Measurements from ENCODE around the gene CTBP2. TPM values are rescaled to one million over a fixed set of nuclear protein-coding genes. Genes with fewer than 3 reads are reported as not detected.

Gene CTBP2
- total and polyA plus RNA-seq, 4 donors = 3.4 to 59.2 (median 5.5) TPM

DNA sequence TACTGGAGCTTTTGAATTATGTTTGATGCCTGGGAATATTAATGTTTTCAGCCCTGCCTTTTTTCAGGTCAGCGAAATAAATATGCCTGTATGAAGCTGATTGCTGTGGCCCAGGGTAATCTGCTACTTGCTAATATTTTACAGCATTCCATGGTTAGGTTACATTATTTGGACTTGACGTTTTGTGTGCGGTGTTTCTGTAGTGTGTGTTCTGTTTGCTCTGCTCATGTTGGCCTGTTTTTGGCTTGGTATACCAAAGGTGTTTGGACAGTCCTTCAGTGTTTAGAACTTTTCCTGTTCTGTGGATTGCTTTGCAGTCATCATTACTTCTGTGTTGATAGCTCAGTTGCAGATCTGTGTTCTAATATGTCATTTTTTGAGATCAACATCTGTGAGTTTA lies 206.9 kb downstream of the CTBP2 start:
- H3K27ac ChIP-seq (ENCODE audit: low read depth in 1 of 2, low read length in 2 of 2) = peak overlapping the region; percentile 75
- no peak for DNase-seq (ENCODE audit: low spot score)
- 50% methylated on average over 3 of the region's 3 CpGs for WGBS

More for the DNA sequence above, 206.9 kb downstream of the CTBP2 start:
- Histone ChIP-seq H3K4me3 (ENCODE audit: low read depth in 1 of 3, low read length in 3 of 3) (no peak overlapping the region), H3K9me3 (ENCODE audit: control insufficient read depth in 4 of 4, low read length in 3 of 4) (no peaks in the 10 kb centered on the region), H3K36me3 (ENCODE audit: control insufficient read depth in 4 of 4, insufficient read depth in 3 of 4, low read depth in 1 of 4, low read length in 3 of 4) (peaks cover 0 to 4% (median 0%) of the 10 kb centered on the region in 4 donors), H3K4me1 (ENCODE audit: control insufficient read depth in 4 of 4, insufficient read depth in 4 of 4, low read length in 3 of 4) (peaks cover 9 to 38% (median 27%) of the 10 kb centered on the region in 4 donors), H3K9ac (ENCODE audit: low read depth in 1 of 2, low read length in 2 of 2) (peak overlapping the region in 1 of 2 donors; percentile 72), H3K27me3 (ENCODE audit: control insufficient read depth in 4 of 4, insufficient read depth in 4 of 4, low read length in 3 of 4) (no peaks in the 10 kb centered on the region)
- TF ChIP-seq, protein P1, sequence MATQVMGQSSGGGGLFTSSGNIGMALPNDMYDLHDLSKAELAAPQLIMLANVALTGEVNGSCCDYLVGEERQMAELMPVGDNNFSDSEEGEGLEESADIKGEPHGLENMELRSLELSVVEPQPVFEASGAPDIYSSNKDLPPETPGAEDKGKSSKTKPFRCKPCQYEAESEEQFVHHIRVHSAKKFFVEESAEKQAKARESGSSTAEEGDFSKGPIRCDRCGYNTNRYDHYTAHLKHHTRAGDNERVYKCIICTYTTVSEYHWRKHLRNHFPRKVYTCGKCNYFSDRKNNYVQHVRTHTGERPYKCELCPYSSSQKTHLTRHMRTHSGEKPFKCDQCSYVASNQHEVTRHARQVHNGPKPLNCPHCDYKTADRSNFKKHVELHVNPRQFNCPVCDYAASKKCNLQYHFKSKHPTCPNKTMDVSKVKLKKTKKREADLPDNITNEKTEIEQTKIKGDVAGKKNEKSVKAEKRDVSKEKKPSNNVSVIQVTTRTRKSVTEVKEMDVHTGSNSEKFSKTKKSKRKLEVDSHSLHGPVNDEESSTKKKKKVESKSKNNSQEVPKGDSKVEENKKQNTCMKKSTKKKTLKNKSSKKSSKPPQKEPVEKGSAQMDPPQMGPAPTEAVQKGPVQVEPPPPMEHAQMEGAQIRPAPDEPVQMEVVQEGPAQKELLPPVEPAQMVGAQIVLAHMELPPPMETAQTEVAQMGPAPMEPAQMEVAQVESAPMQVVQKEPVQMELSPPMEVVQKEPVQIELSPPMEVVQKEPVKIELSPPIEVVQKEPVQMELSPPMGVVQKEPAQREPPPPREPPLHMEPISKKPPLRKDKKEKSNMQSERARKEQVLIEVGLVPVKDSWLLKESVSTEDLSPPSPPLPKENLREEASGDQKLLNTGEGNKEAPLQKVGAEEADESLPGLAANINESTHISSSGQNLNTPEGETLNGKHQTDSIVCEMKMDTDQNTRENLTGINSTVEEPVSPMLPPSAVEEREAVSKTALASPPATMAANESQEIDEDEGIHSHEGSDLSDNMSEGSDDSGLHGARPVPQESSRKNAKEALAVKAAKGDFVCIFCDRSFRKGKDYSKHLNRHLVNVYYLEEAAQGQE (IDR thresholded peaks at IDR 0.05) = peak; percentile 47
- TF ChIP-seq RAD21 (IDR thresholded peaks at IDR 0.05) (peak in 1 of 2 donors; percentile 57), CTCF (IDR thresholded peaks at IDR 0.05; ENCODE audit: low read depth, low read length, missing input control) (no peak), YY1 (IDR thresholded peaks at IDR 0.05) (no peak), NR2F2 (IDR thresholded peaks at IDR 0.05) (no peak), TAF1 (conservative IDR thresholded peaks at IDR 0.05) (no peak), GABPA (IDR thresholded peaks at IDR 0.05 in 1 of 2, conservative IDR thresholded peaks at IDR 0.05 in 1 of 2) (no peak), MAX (IDR thresholded peaks at IDR 0.05) (no peak), FOXA2 (IDR thresholded peaks at IDR 0.05) (peak; percentile 21), HNF4A (conservative IDR thresholded peaks at IDR 0.05) (peak; percentile 65 to 70), FOXA1 (IDR thresholded peaks at IDR 0.05) (peak; percentile 27), JUND (IDR thresholded peaks at IDR 0.05) (no peak), SP1 (IDR thresholded peaks at IDR 0.05) (peak; percentile 87), HNF4G (IDR thresholded peaks at IDR 0.05) (no peak), EGR1 (IDR thresholded peaks at IDR 0.05; ENCODE audit: low read depth in 2 of 2) (no peak), RXRA (IDR thresholded peaks at IDR 0.05) (peak; percentile 38 to 66)
- TF ChIP-seq, protein P2, sequence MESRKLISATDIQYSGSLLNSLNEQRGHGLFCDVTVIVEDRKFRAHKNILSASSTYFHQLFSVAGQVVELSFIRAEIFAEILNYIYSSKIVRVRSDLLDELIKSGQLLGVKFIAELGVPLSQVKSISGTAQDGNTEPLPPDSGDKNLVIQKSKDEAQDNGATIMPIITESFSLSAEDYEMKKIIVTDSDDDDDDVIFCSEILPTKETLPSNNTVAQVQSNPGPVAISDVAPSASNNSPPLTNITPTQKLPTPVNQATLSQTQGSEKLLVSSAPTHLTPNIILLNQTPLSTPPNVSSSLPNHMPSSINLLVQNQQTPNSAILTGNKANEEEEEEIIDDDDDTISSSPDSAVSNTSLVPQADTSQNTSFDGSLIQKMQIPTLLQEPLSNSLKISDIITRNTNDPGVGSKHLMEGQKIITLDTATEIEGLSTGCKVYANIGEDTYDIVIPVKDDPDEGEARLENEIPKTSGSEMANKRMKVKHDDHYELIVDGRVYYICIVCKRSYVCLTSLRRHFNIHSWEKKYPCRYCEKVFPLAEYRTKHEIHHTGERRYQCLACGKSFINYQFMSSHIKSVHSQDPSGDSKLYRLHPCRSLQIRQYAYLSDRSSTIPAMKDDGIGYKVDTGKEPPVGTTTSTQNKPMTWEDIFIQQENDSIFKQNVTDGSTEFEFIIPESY (IDR thresholded peaks at IDR 0.05) = peak; percentile 21
- TF ChIP-seq, protein P3, sequence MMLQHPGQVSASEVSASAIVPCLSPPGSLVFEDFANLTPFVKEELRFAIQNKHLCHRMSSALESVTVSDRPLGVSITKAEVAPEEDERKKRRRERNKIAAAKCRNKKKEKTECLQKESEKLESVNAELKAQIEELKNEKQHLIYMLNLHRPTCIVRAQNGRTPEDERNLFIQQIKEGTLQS (IDR thresholded peaks at IDR 0.05) = no peak
